Aorta (tissue), 5 donors: ENCODE data around the gene SUFU. TPM values are rescaled to one million over a fixed set of nuclear protein-coding genes. Genes with fewer than 3 reads are reported as not detected.

Source experiments
- ATAC-seq: fragments of 200-7000 bp; cut with Tn5 transposase; one replicate; pipeline ENCODE4 v1.9.1; 2022; ENCODE audit warnings: moderate library complexity; ENCODE audit not compliant: low FRiP score
- DNase-seq, 2 donors: peaks; one replicate each; pipeline ENCODE4 v3.0.0-alpha.2; 2020
- H3K27ac ChIP-seq, 2 donors: one replicate each; pipeline ENCODE4 v1.5.1; 2013; ENCODE audit warnings: low read length in 2 of 2, mild to moderate bottlenecking in 2 of 2, moderate library complexity in 2 of 2, control low read depth in 1 of 2, inconsistent platforms in 1 of 2, low read depth in 1 of 2
- H3K27me3 ChIP-seq, 2 donors: one replicate each; pipeline ENCODE4 v1.6.1; 2013; ENCODE audit warnings: control low read depth in 1 of 2, low read length in 1 of 2, mild to moderate bottlenecking in 1 of 2, moderate library complexity in 1 of 2; ENCODE audit not compliant: insufficient read depth in 2 of 2, control insufficient read depth in 1 of 2
- H3K36me3 ChIP-seq, 2 donors: one replicate each; pipeline ENCODE4 v1.6.1; 2013; ENCODE audit warnings: control low read depth in 1 of 2, low read length in 1 of 2, mild to moderate bottlenecking in 1 of 2; ENCODE audit not compliant: insufficient read depth in 2 of 2, control insufficient read depth in 1 of 2
- H3K4me1 ChIP-seq, 2 donors: one replicate each; pipeline ENCODE4 v1.6.1; 2013; ENCODE audit warnings: low read length in 2 of 2, control low read depth in 1 of 2, mild to moderate bottlenecking in 1 of 2, moderate library complexity in 1 of 2; ENCODE audit not compliant: insufficient read depth in 2 of 2, control insufficient read depth in 1 of 2
- H3K4me3 ChIP-seq, 2 donors: one replicate each; pipeline ENCODE4 v1.5.1; 2013; ENCODE audit warnings: low read length in 2 of 2, control low read depth in 1 of 2, mild to moderate bottlenecking in 1 of 2
- H3K9me3 ChIP-seq: one replicate; pipeline ENCODE4 v1.6.1; 2013; ENCODE audit warnings: mild to moderate bottlenecking, low read length; ENCODE audit not compliant: control insufficient read depth
- WGBS, 2 donors: extraction: QIAGEN DNeasy Blood & Tissue Kit; methylation state at CpG; one replicate each; pipeline ENCODE4 v1.1.7; 2013; 5-methylcytosine and 5-hydroxymethylcytosine counted together
- intact Hi-C, 2 donors: fragments of 100-400 bp; cut with DNase I; formaldehyde crosslinking; loops; one replicate each; pipeline versions ENCODE4 v1.14.2 to v1.15.0; 2022
- polyA plus RNA-seq, 2 donors: library from polyadenylated mRNA; stranded (reverse); fragments of 200-250 nt; gene quantifications; one replicate each; pipeline ENCODE4 v1.2.3, GENCODE V29; 2013
- total RNA-seq, 2 donors: library from RNA; stranded (reverse); fragmentation: NEBNext Ultra II Directional; extraction: Animal tissue kit (Norgen Biotek cat#: 25700); gene quantifications; one replicate each; pipeline ENCODE4 v1.2.1, GENCODE V29; 2021
- donor health status: healthy with polysubstance abuse.
- donor health status: Bipolar disorder and iron deficiency.
- donor health status: DM: no; HTN: no; CAD: no.
- donor health status: DM: no; HTN: no; CAD: no.
- donor health status: DM: yes; HTN: yes; CAD: no.

The SUFU gene
- total and polyA plus RNA-seq, 4 donors, result 2.3 to 24.0 (median 7.9) TPM

DNA sequence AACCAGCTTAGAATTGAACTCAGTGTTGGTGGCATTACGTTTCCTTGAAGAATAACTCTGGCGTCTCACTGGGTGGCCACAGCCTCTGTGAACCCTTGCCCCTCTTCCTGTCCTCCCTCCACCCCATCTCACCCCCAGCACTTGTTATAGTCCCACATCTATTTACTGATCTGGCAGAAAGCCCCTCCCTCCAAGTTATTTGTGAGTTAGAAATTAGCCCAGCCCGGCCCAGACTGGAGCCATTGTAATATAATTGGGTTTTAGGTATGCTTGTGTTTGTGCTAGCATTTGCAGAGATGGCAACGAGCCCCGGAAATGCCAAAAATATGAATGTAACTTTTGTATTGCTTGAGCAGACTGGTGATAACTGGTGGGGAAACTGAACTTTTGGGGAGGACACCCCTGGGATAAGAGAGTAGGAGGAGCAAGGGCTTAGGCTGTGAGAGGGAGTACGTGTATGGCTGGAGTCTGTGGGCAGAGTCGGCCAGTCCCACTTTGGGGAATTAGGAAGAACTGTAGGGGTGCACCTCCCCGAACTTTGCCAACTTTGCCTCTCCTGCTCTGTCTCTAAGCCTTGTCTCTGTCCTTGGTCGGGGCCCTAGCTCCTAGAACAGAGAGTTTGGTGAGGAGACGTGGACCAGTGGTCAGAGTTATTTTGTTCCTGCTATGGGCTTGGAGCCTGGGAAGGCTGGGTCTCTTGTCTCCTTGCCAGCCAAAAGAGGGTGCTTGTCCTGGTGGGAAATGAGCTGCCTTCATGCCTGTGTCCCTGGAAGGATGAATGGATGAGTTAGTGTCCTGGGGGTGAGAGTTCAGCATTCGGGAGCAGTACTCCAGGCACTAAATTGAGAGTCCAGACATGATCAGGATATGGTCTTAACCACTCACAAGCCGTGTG, 121.2 kb downstream of the SUFU start:
- Histone ChIP-seq H3K27me3 (no peaks in the 10 kb centered on the region), H3K4me1 (peaks cover 4 to 7% of the 10 kb centered on the region in 2 donors), H3K27ac (peak overlapping the region; percentile 43 to 77), H3K36me3 (no peaks in the 10 kb centered on the region), H3K4me3 (no peak overlapping the region), H3K9me3 (no peaks in the 10 kb centered on the region)
- intact Hi-C loops, result no loop called here
- ATAC-seq (no peak), DNase-seq (peak in 1 of 2 donors; percentile 61)
- 32 to 36% methylated on average over 12 of the region's 12 CpGs for WGBS, 2 donors

DNA sequence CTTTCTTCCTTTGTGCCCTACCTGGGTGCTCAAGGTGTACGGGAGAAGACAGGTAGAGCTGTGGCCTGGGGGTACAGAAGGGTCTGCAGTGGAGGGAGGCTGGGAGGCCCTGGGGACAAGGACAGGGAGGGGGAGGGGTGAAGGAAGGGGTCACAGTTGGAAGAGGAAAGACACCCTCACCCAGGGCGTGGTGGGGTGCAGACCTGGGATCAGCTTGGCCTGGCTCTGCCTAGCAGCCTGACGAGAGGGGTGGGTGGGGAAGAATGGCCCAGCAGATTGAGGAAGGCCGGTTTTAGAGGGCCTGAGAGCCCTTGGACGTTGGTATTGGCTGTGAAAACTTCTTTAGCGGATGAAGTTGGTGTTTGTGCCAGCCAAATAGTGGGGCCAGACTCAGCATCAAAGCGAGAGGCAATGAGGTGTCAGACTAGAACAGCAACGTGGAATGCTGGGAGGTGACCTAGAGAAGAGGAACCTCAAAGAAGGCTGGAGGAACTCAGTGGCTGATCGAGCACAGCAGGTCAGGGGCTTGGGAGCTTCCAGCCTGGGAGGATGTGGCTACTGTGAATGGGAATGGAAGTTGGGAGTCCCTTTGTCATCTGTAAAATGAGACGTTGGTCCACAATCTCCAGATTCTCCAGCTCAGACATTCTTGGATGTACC, 122.4 kb downstream of the SUFU start:
- peak overlapping the region; percentile 43 to 60 for H3K27ac ChIP-seq
- H3K36me3 ChIP-seq, result no peaks in the 10 kb centered on the region
- DNase-seq (peak; percentile 37 to 70), ATAC-seq (no peak)
- H3K4me3 ChIP-seq, result no peak overlapping the region
- WGBS, 2 donors, result 20 to 39% methylated on average over 10 of the region's 10 CpGs
- no peaks in the 10 kb centered on the region for H3K27me3 ChIP-seq
- peaks cover 4 to 7% of the 10 kb centered on the region in 2 donors for H3K4me1 ChIP-seq
- intact Hi-C loops, result no loop called here
- H3K9me3 ChIP-seq, result no peaks in the 10 kb centered on the region

DNA sequence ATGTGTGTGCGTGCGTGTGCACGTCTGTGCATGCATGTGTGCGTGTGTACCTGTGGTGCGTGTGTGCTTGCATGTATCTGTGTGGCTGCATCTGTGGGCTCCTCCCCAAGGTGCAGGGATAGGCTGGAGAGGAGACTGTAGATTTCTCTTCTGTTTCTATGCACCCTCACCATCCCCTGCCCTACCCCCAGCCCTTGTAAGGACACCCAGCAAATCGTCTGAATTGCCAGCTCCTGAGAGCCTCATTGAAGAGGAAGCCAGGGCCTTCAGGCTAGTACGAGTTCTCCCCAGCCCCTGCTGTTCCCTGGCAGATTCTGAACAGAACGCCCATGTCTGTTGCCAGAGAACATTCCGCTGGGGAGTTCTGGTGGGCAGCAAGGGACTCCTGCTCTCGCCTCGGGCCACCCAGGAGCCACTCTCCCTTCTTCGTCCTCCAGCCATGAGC, 123.5 kb downstream of the SUFU start:
- Histone ChIP-seq H3K27ac (peak overlapping the region; percentile 7 to 88), H3K27me3 (no peaks in the 10 kb centered on the region), H3K4me1 (peaks cover 4 to 7% of the 10 kb centered on the region in 2 donors), H3K9me3 (no peaks in the 10 kb centered on the region), H3K4me3 (no peak overlapping the region), H3K36me3 (no peaks in the 10 kb centered on the region)
- 26 to 32% methylated on average over 12 of the region's 12 CpGs for WGBS, 2 donors
- ATAC-seq, result no peak
- intact Hi-C loops, result no loop called here
- DNase-seq, result peak in 1 of 2 donors; percentile 71

DNA sequence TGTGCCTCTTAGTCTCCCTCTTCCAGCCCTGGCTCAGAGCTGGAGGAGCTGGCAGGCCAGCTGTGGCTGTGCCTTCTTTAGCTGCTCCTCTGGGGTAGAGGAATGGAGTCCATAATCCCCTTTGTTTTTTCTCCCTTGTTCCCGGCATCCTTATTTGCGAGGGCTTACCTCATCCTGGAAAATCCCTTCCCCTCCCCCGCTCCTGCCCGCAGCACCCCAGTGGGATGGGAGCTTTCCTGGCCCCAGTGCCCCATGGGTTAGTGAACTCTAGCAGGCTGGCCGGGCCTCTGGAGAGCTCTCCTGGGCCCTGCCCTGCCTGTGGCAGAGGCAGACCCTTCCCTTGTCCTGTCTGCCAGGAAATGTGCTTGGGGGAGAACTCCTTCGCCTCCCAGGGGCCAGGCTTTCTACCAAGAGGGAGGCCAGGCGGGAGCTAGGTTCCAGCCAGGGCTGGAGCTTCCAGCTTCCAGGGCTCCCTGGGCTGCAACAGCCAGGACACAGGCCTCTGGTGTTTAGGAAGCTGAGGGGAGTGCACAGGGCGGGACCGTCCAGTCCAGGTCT, 124.0 kb downstream of the SUFU start:
- DNase-seq (peak; percentile 82 to 87), ATAC-seq (peak; percentile 68)
- no peaks in the 10 kb centered on the region for H3K36me3 ChIP-seq
- H3K9me3 ChIP-seq, result no peaks in the 10 kb centered on the region
- peaks cover 4 to 7% of the 10 kb centered on the region in 2 donors for H3K4me1 ChIP-seq
- WGBS, 2 donors, result 5 to 7% methylated on average over 9 of the region's 9 CpGs
- H3K4me3 ChIP-seq, result no peak overlapping the region
- H3K27ac ChIP-seq, result peak overlapping the region; percentile 7 to 88
- intact Hi-C loops, result no loop called here
- no peaks in the 10 kb centered on the region for H3K27me3 ChIP-seq

DNA sequence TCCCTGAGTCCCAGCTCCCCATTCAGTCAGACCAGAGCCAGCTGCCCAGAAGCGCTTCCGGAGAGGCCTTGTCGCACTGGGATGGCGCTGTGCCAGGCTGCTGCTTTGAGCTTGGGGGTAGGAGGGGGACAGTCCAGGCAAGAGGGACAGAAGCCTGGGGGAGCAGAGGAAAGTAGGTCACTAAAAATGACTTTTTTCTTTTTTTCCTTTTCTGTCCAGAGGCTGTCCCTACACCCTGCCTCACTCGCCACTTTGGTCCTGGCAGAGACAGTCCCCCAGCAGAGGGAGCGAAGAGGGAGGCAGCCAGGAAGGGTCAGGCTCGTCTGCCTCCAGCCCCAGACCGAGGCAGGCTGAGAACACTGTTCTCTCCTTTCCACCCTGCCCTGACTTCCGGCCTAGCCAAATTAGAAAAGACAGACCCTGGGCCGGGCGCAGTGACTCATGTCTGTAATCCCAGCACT, 124.7 kb downstream of the SUFU start:
- peak; percentile 36 for ATAC-seq
- Histone ChIP-seq H3K27me3 (no peaks in the 10 kb centered on the region), H3K9me3 (no peaks in the 10 kb centered on the region), H3K27ac (peak overlapping the region; percentile 7 to 88), H3K36me3 (no peaks in the 10 kb centered on the region), H3K4me3 (no peak overlapping the region), H3K4me1 (peaks cover 4 to 7% of the 10 kb centered on the region in 2 donors)
- WGBS, 2 donors, result 9 to 21% methylated on average over 11 of the region's 11 CpGs
- intact Hi-C loops, result no loop called here
- peak; percentile 87 to 92 for DNase-seq

DNA sequence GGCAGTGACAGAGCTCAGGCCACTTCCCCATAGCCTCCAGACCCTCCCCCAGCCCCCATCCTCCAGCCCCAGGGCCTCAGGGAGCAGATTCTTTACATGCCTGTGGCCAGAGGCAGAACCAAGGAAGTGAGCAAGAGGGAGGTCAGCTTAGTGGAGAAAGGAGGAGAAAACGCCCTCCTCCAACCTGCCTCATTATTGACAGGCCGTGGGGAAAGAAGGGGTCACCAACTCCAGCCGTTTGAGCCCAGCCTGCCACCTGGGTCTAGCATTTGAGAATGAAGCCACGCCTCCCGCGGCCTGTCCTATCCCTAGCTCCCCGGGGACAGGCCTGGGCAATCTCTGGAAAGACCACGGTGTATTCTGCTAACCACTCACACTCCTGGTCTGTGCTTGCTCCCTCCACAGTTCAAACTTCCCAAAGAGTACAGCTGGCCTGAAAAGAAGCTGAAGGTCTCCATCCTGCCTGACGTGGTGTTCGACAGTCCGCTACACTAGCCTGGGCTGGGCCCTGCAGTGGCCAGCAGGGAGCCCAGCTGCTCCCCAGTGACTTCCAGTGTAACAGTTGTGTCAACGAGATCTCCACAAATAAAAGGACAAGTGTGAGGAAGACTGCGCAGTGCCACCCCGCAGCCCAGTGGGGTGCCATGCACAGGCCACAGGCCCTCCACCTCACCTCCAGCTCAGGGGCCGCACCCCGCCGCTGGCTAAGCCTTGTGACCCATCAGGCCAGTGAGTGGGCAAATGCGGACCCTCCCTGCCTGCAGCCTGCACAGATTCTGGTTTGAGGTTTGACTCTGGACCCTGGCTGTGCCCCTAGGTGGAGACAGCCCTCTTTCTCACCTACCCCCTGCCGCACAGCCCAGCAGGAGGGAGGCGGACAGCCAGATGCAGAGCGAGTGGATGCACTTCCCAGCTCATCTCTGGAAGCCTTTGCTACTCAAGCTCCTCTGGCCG, 126.2 kb downstream of the SUFU start:
- Histone ChIP-seq H3K36me3 (no peaks in the 10 kb centered on the region), H3K4me3 (no peak overlapping the region), H3K4me1 (peaks cover 4 to 7% of the 10 kb centered on the region in 2 donors), H3K9me3 (no peaks in the 10 kb centered on the region), H3K27me3 (no peaks in the 10 kb centered on the region), H3K27ac (no peak overlapping the region)
- ATAC-seq, result no peak
- 81 to 83% methylated on average over 22 of the region's 22 CpGs for WGBS, 2 donors
- intact Hi-C loops, result no loop called here
- DNase-seq, result peak in 1 of 2 donors; percentile 73

DNA sequence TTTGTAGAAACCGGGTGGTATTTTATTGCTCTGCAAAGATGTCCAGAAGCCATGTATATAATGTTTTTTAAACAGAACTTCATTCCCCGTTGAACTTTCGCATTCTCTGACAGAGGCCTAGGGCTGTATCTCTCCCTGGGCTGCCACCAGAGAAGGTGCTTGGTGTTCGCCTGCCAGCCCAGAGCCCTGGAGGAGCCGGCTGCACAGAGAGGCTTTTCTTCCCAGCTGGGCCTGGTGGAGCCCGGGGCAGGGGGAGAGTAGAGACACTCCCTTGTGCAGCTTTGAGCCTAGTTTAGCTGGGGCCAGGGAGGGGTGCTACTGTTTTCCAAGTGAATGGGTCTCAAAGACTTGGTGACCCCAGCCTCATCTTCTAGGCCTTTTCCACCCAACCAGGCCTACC, 126.9 kb downstream of the SUFU start:
- Histone ChIP-seq H3K36me3 (no peaks in the 10 kb centered on the region), H3K4me1 (peaks cover 2 to 7% of the 10 kb centered on the region in 2 donors), H3K4me3 (no peak overlapping the region), H3K9me3 (no peaks in the 10 kb centered on the region), H3K27ac (no peak overlapping the region), H3K27me3 (no peaks in the 10 kb centered on the region)
- ATAC-seq (no peak), DNase-seq (peak in 1 of 2 donors; percentile 62)
- 79 to 86% methylated on average over 6 of the region's 6 CpGs for WGBS, 2 donors
- intact Hi-C loops, result no loop called here
